Measurements from ENCODE around the gene THBS2.

GRCh38 chr6:169212897-169213813, 40.5 kb downstream of the THBS2 start:
- TF ChIP-seq CTCF (IDR thresholded peaks at IDR 0.05) = peak; percentile 51
- TF ChIP-seq EZH2 (IDR thresholded peaks at IDR 0.05) = no peak
- no peak for TF ChIP-seq EZH2phosphoT487 (IDR thresholded peaks at IDR 0.05)
